Measurements from ENCODE around the gene OPCML. TPM values are rescaled to one million over a fixed set of nuclear protein-coding genes. Genes with fewer than 3 reads are reported as not detected.

OPCML gene
- total RNA-seq, 1 experiment from 2014 or later, result 0.13 TPM

DNA sequence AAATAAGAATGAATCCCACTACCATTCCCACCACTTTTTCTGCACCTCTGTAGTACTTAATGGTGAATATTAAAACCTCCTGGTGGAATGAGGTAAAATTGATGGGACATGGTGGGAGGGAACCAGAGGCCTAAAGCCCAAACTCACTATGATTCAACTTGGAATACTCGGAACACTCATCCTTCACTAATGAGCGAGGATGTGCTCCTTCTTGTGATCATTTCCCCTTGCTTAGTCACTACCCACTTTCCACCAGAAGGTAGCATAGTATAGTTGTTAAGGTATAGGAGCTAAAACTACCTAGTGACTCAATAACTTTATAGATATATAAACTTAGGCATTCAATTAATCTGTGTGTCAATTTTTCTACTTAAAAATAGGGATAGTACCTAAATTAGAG, 728.9 kb downstream of the OPCML start:
- intact Hi-C loops (cut with micrococcal nuclease; ENCODE audit: unreplicated experiment), result no loop called here
- CTCF ChIA-PET, result no interaction called here

GRCh38 chr11:132802947-132803346, 729.4 kb downstream of the OPCML start:
- BruUV-seq (replicated peaks), result no TSS peak
- DNase-seq (ENCODE audit: low spot score), result no peak
- TF ChIP-seq, protein P1, sequence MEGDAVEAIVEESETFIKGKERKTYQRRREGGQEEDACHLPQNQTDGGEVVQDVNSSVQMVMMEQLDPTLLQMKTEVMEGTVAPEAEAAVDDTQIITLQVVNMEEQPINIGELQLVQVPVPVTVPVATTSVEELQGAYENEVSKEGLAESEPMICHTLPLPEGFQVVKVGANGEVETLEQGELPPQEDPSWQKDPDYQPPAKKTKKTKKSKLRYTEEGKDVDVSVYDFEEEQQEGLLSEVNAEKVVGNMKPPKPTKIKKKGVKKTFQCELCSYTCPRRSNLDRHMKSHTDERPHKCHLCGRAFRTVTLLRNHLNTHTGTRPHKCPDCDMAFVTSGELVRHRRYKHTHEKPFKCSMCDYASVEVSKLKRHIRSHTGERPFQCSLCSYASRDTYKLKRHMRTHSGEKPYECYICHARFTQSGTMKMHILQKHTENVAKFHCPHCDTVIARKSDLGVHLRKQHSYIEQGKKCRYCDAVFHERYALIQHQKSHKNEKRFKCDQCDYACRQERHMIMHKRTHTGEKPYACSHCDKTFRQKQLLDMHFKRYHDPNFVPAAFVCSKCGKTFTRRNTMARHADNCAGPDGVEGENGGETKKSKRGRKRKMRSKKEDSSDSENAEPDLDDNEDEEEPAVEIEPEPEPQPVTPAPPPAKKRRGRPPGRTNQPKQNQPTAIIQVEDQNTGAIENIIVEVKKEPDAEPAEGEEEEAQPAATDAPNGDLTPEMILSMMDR (conservative IDR thresholded peaks at IDR 0.05; ENCODE audit: low read depth, low read length), result no peak
- no peak for TF ChIP-seq EZH2 (IDR thresholded peaks at IDR 0.05; ENCODE audit: borderline replicate concordance, low read depth, low read length, poor library complexity, severe bottlenecking)
- intact Hi-C loops (cut with micrococcal nuclease; ENCODE audit: unreplicated experiment), result no loop called here
- Histone ChIP-seq H3K36me3 (ENCODE audit: insufficient read depth, low read length, poor library complexity, severe bottlenecking) (no peaks in the 10 kb centered on the region), H3K27ac (ENCODE audit: low read depth, low read length, poor library complexity, severe bottlenecking) (no peak overlapping the region), H3K4me3 (ENCODE audit: low read depth, low read length, poor library complexity, severe bottlenecking) (no peak overlapping the region), H3K4me1 (ENCODE audit: insufficient read depth, low read length, poor library complexity, severe bottlenecking) (no peaks in the 10 kb centered on the region), H3K9me3 (ENCODE audit: low read depth, low read length, poor library complexity, severe bottlenecking) (peaks cover 5% of the 10 kb centered on the region), H3K27me3 (replicated peaks; ENCODE audit: insufficient read depth, low read depth, low read length, poor library complexity) (peaks cover 86% of the 10 kb centered on the region)
- ChIA-PET POLR2A (ENCODE audit: low non-redundant PET) (no interaction called here), CTCF (no interaction called here)

More for the DNA sequence above, 728.9 kb downstream of the OPCML start:
- TF ChIP-seq, protein P1 (conservative IDR thresholded peaks at IDR 0.05; ENCODE audit: low read depth, low read length), result no peak
- TF ChIP-seq EZH2 (IDR thresholded peaks at IDR 0.05; ENCODE audit: borderline replicate concordance, low read depth, low read length, poor library complexity, severe bottlenecking), result no peak
- BruUV-seq (replicated peaks), result no TSS peak
- Histone ChIP-seq H3K27ac (ENCODE audit: low read depth, low read length, poor library complexity, severe bottlenecking) (no peak overlapping the region), H3K9me3 (ENCODE audit: low read depth, low read length, poor library complexity, severe bottlenecking) (peaks cover 5% of the 10 kb centered on the region), H3K27me3 (replicated peaks; ENCODE audit: insufficient read depth, low read depth, low read length, poor library complexity) (peaks cover 88% of the 10 kb centered on the region), H3K4me3 (ENCODE audit: low read depth, low read length, poor library complexity, severe bottlenecking) (no peak overlapping the region), H3K4me1 (ENCODE audit: insufficient read depth, low read length, poor library complexity, severe bottlenecking) (no peaks in the 10 kb centered on the region), H3K36me3 (ENCODE audit: insufficient read depth, low read length, poor library complexity, severe bottlenecking) (no peaks in the 10 kb centered on the region)
- DNase-seq (ENCODE audit: low spot score), result no peak
- POLR2A ChIA-PET (ENCODE audit: low non-redundant PET), result no interaction called here

DNA sequence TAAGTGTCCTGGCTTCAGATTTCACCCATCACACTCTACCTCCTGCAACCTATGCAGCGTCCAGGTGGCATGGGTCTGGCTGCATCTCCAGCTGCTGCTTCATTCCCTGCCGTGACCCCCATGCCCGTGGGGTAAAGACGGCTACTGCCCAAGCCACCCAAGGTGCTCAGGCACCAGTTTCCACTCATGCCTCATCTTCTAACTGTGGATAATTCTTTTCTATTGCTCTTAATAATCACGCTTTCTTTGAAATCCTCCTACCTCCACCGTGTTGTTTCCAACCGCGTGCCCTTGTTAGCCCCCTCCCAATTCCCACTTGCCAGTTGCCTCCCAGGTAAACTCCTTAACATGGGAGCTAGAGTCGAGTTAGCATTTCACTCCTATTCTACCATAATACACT, 738.5 kb downstream of the OPCML start:
- Histone ChIP-seq H3K27me3 (replicated peaks; ENCODE audit: insufficient read depth, low read depth, low read length, poor library complexity) (peaks cover 48% of the 10 kb centered on the region), H3K27ac (ENCODE audit: low read depth, low read length, poor library complexity, severe bottlenecking) (no peak overlapping the region), H3K36me3 (ENCODE audit: insufficient read depth, low read length, poor library complexity, severe bottlenecking) (no peaks in the 10 kb centered on the region), H3K4me1 (ENCODE audit: insufficient read depth, low read length, poor library complexity, severe bottlenecking) (no peaks in the 10 kb centered on the region), H3K9me3 (ENCODE audit: low read depth, low read length, poor library complexity, severe bottlenecking) (peaks cover 16% of the 10 kb centered on the region), H3K4me3 (ENCODE audit: low read depth, low read length, poor library complexity, severe bottlenecking) (no peak overlapping the region)
- BruUV-seq (replicated peaks), result no TSS peak
- DNase-seq (ENCODE audit: low spot score), result no peak
- ChIA-PET POLR2A (ENCODE audit: low non-redundant PET) (no interaction called here), CTCF (no interaction called here)
- no peak for TF ChIP-seq EZH2 (IDR thresholded peaks at IDR 0.05; ENCODE audit: borderline replicate concordance, low read depth, low read length, poor library complexity, severe bottlenecking)
- TF ChIP-seq, protein P1 (conservative IDR thresholded peaks at IDR 0.05; ENCODE audit: low read depth, low read length), result no peak
- intact Hi-C loops (cut with micrococcal nuclease; ENCODE audit: unreplicated experiment), result no loop called here

Data from A673 (cell line).